Activated T-cell treated with anti-CD3 and anti-CD28 coated beads, Interleukin-2, amount 50 U/mL, for 24 hours (primary cell): ENCODE data around the gene CWH43.
A peak's percentile ranks its signal among the peaks of the same experiment; 100 is the strongest.
"Not testable (repeated sequence)": the region's sequence is repeated elsewhere in the genome, so short reads cannot be mapped to it uniquely, and the experiment has no call there.

Experiments
- DNase-seq: peaks from one replicate; pipeline ENCODE4 v3.0.0-alpha.2; 2020
- H3K27ac Mint-ChIP-seq: 2 replicates; pipeline ENCODE4 v1.8.0; 2020; ENCODE audit warnings: mild to moderate bottlenecking, mixed read lengths
- H3K27me3 Mint-ChIP-seq: 2 replicates; pipeline ENCODE4 v1.8.0; 2020; ENCODE audit warnings: mixed read lengths
- H3K36me3 Mint-ChIP-seq: 2 replicates; pipeline ENCODE4 v1.8.0; 2020; ENCODE audit warnings: low read depth, mixed read lengths
- H3K4me1 Mint-ChIP-seq: 2 replicates; pipeline ENCODE4 v1.8.0; 2020; ENCODE audit warnings: low read depth, mixed read lengths
- H3K4me3 Mint-ChIP-seq: 2 replicates; pipeline ENCODE4 v1.8.0; 2020; ENCODE audit warnings: mild to moderate bottlenecking, moderate library complexity, mixed read lengths
- H3K9me3 Mint-ChIP-seq: 2 replicates; pipeline ENCODE4 v1.8.0; 2020; ENCODE audit warnings: mixed read lengths

CWH43 gene

DNA sequence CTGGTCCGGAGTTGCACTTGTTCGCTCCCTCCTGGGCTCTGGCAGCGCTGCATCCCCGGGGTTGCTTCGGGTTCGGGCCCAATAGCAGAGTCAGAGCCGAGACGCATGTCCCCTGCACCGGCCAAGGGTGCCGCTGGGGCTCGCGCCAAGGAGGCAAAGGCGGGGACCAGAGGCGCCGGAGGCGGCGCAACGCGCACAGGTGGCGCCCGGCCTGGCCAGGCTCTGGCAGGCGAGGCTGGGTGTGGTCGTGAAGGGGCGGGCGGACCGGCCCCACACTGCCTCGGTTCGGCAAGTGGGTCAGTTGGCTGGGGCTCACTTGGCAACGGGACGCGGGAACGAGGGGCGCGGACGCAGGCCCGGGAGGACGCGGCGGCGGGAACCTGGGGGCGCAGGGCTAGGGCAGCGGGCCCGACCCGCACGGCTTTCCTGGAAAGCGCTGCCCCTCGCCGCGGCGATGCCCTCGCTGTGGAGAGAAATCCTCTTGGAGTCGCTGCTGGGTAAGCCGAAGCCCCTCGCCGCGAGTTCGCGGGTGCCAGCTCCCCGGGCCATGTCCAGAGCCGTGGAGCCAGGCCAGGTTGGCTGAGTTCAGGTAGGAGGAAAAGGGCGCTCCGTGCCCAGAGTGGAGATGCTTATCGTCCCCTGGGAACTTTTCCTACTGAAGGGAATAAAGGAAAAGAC is at the start of gene CWH43:
TSS of gene CWH43 (plus strand) at position 300 of the 678 bp plus-strand sequence. CDS start at position 455, 155 bp downstream.
- H3K4me1 Mint-ChIP-seq = no peaks in the 10 kb centered on the region
- peaks cover 5% of the 10 kb centered on the region for H3K9me3 Mint-ChIP-seq
- H3K27ac Mint-ChIP-seq = no peak within 1 kb of the TSS
- H3K36me3 Mint-ChIP-seq = no peaks in the 10 kb centered on the region
- H3K27me3 Mint-ChIP-seq = peaks cover 65% of the 10 kb centered on the region
- no peak within 1 kb of the TSS for H3K4me3 Mint-ChIP-seq
- no peak for DNase-seq

DNA sequence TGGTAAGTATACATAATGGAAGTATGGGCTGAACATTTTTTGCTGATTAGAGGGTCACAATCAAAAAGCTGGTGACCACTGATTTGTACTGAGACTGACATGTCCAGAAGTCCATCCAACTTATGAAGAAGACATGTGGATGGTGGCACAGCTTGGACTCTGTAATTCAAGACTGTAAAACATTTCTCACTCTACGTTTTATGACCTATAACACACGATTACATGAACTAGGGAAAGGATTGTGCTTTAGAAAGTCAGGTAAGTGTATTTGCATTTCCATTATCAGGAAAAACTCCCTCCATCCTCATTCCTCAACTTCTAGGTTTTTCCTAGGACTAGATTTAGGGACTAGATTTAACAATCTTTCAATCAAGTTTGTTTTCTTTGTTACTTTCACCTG is 49.0 kb upstream of the CWH43 start:
- H3K9me3 Mint-ChIP-seq = peaks cover 4% of the 10 kb centered on the region
- H3K4me3 Mint-ChIP-seq = no peak overlapping the region
- no peaks in the 10 kb centered on the region for H3K27me3 Mint-ChIP-seq
- no peak for DNase-seq
- no peaks in the 10 kb centered on the region for H3K4me1 Mint-ChIP-seq
- H3K27ac Mint-ChIP-seq = no peak overlapping the region
- no peaks in the 10 kb centered on the region for H3K36me3 Mint-ChIP-seq

DNA sequence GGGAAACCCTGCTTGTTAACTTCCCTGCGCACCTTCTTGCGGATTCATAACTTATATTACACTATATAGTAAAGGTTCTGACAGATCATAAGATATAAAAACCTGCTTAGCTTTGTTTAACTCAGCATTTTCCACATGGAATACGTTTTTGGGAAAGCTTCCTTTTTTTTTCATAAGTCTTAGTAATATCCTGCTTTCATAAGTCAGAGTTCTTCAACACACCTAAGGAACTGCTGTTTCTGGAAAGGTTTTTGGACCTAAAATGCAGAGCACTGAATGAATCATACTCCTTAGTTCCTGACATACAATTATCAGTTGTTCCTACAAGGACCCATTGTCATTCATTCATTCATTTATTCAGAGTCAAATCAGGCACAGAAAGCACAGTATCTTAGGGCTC is 47.2 kb upstream of the CWH43 start:
- Mint-ChIP-seq H3K4me3 (no peak overlapping the region), H3K27me3 (no peaks in the 10 kb centered on the region), H3K27ac (no peak overlapping the region), H3K4me1 (no peaks in the 10 kb centered on the region), H3K36me3 (no peaks in the 10 kb centered on the region), H3K9me3 (peaks cover 4% of the 10 kb centered on the region)
- DNase-seq = no peak

DNA sequence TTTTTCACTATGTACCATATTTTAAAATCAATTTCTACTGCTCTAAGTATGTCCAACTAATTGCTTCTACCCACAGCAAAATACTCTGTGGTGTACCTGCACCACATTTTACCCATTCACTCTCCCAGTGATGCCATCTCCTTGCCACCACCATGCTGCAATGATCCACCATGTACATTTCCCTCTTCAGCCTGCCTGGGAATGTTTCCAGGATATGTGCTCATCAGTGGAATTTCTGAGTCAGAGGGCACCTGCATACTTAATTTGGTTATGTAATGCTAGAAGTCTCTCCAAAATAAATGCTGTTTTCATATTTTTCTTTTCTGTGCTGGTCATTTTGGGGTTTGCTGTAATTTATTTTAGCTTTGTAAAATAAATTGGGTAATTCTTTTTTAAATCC is 46.3 kb upstream of the CWH43 start:
- H3K27me3 Mint-ChIP-seq = no peaks in the 10 kb centered on the region
- no peak for DNase-seq
- no peak overlapping the region for H3K27ac Mint-ChIP-seq
- peaks cover 4% of the 10 kb centered on the region for H3K9me3 Mint-ChIP-seq
- H3K36me3 Mint-ChIP-seq = no peaks in the 10 kb centered on the region
- H3K4me3 Mint-ChIP-seq = no peak overlapping the region
- H3K4me1 Mint-ChIP-seq = peaks cover 8% of the 10 kb centered on the region

DNA sequence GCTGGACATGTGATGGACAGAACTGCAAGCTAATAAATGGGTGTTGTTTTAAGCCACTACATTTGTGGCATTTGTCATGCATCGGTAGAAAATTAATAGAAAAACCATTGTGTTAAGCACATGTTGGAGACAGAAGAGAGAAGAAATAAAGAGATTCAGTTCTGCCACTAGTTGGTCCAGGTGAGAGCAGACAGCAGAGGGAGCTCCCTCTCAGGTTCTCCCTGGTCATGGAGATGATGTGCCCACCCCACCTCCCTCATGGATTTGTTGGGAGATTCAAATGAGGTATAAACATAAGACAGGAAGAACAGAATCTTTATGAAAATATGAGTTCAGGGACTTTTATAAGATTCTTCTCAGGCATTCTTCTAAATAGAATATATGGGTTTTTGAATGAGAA is 42.7 kb upstream of the CWH43 start:
- no peaks in the 10 kb centered on the region for H3K9me3 Mint-ChIP-seq
- peaks cover 12% of the 10 kb centered on the region for H3K4me1 Mint-ChIP-seq
- no peaks in the 10 kb centered on the region for H3K36me3 Mint-ChIP-seq
- no peak for DNase-seq
- no peaks in the 10 kb centered on the region for H3K27me3 Mint-ChIP-seq
- H3K27ac Mint-ChIP-seq = no peak overlapping the region
- H3K4me3 Mint-ChIP-seq = no peak overlapping the region

DNA sequence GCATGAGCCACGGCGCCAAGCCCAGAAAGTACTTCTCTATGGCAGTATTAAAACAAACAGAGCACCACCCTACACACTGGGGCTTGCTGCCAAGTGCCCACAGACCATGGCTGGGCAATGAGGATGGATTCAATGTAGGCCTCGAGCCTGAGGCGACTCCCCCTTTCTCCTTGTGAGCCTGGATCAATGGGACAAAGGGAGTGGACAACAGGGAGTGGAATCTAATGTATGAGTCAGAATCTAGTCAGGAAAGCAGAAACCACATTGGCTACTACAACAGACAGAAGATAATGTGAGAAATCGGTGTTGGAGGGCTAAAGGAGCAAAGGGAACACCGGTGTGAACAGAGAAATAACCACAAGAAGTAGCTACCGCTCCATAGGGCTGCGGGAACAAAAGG is 41.8 kb upstream of the CWH43 start:
- H3K27me3 Mint-ChIP-seq = no peaks in the 10 kb centered on the region

DNA sequence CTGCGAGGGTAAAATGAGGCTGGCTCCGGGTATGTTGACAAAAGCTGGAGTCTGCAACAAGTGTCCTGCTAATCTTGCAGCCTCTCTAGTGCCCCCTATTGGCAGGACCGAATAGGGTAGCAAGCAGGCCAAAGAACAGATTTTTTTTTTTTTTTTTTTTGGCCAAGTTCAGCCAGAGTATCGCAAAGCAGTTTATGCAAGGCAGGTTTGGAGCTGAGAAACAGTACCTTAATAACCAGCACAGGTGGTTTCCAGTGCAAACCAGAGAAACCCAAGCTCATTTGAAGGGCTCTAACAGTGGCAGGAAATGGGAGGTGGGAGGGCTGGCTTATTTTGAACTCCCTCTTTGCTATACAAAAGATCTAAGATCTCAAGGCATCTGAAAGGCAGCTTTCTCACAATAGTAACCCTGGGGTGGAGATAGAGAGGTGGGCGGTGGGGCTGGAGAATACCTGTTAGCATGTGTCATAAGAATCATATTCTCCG is 41.3 kb upstream of the CWH43 start:
- peak; percentile 38 for DNase-seq
- no peaks in the 10 kb centered on the region for H3K9me3 Mint-ChIP-seq
- H3K27me3 Mint-ChIP-seq = no peaks in the 10 kb centered on the region
- no peak overlapping the region for H3K27ac Mint-ChIP-seq
- H3K36me3 Mint-ChIP-seq = no peaks in the 10 kb centered on the region
- no peak overlapping the region for H3K4me3 Mint-ChIP-seq
- H3K4me1 Mint-ChIP-seq = peaks cover 16% of the 10 kb centered on the region

More for the DNA sequence above, 41.8 kb upstream of the CWH43 start:
- no peak for DNase-seq
- Mint-ChIP-seq H3K4me1 (peaks cover 16% of the 10 kb centered on the region), H3K9me3 (no peaks in the 10 kb centered on the region), H3K36me3 (no peaks in the 10 kb centered on the region), H3K4me3 (no peak overlapping the region), H3K27ac (peak overlapping the region; percentile 9)

DNA sequence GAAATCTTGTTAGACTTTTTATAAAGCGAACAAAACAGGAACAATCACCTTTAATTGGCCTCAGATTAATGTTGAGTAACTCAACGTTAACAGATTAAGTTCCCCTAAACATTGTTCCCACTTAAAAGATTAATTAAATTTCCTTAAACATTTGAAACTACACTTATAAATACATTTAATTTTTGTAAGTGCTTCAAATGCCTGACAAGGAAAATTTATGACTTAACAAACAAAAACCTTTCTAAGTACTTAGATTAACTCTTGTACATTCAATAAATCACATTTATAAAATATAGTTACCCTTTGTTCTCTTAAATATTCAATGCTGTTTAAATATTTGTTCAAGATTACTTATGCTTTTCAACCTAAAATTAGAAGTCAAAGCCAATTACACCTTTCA is 40.1 kb upstream of the CWH43 start:
- Mint-ChIP-seq H3K4me3 (no peak overlapping the region), H3K27me3 (no peaks in the 10 kb centered on the region), H3K4me1 (peaks cover 16% of the 10 kb centered on the region), H3K9me3 (no peaks in the 10 kb centered on the region), H3K27ac (no peak overlapping the region), H3K36me3 (no peaks in the 10 kb centered on the region)
- DNase-seq = no peak

DNA sequence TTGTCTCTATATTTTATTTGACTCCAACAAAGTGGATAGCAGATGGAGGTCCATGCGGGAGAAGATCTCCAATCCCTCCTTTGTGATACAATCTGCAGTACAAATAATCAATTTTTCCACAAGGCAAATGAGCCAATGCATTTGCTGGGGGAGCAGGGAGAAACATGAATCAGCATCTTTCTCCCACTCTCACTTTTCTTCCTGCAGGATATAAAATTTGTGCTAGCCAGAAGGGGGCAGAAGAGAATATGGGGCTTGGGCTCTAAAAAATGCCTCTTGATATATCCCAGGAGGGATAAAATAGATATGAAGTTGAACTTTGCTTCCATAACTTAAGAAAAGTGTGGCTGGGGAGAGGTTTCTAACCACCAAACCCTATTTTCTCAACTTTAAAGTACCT is 38.3 kb upstream of the CWH43 start:
- H3K4me3 Mint-ChIP-seq = no peak overlapping the region
- no peak for DNase-seq
- no peaks in the 10 kb centered on the region for H3K36me3 Mint-ChIP-seq
- H3K4me1 Mint-ChIP-seq = peaks cover 16% of the 10 kb centered on the region
- H3K9me3 Mint-ChIP-seq = peaks cover 2% of the 10 kb centered on the region
- no peaks in the 10 kb centered on the region for H3K27me3 Mint-ChIP-seq
- no peak overlapping the region for H3K27ac Mint-ChIP-seq

DNA sequence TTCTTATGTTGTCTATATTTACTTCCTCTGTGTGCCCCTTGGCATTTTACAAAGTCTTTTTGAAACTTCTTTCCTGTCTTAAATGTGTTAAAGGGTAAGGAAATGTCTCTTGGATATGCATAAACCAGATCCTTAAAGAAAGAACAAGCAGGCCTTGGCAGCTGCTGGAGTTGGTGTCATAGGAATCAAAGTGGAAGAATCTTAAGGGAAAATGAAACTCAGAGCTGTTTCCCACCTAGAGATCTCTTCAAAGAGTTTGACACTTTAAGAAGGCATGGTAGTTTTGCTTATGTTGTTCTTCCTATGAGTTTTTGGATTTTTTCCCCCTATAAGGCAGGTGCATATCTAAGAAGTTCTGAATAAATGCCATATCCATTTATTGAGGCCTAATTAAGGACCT is 37.0 kb upstream of the CWH43 start:
- Mint-ChIP-seq H3K36me3 (no peaks in the 10 kb centered on the region), H3K27ac (no peak overlapping the region), H3K9me3 (peaks cover 2% of the 10 kb centered on the region), H3K4me1 (peaks cover 14% of the 10 kb centered on the region), H3K27me3 (no peaks in the 10 kb centered on the region), H3K4me3 (no peak overlapping the region)
- no peak for DNase-seq

DNA sequence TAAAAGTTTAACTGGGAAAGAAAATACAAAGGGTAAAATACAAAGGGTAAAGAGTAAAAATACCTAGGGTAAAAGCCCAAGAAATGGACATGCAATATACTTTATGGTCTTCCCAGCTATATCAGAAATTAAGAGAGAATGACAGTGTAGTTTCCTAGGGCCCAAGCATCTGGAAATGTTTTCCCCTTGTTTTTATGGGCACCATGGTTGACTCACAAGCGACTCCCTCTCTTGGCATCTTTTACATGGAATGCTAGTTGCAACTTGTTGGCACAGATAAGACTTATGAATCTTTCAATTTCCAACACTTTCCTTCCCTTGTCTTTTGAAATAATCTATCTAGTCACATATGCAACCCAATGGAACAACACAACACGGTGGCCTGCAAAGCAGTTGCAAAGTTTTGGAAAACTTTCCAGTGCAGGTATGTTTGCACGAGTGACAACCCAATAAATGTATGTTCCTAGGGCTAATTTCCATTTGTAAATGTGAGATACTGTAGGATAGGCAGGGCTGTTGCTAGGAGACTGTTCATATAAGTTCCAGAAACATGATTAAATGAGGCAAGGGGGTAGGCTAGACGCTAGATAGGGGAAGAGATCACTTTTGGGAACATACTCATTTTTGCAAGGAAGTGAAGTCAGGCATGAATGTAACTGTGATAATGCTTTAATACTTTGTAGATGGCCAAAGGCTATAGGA is 36.4 kb upstream of the CWH43 start:
- no peak for DNase-seq
- no peak overlapping the region for H3K4me3 Mint-ChIP-seq

DNA sequence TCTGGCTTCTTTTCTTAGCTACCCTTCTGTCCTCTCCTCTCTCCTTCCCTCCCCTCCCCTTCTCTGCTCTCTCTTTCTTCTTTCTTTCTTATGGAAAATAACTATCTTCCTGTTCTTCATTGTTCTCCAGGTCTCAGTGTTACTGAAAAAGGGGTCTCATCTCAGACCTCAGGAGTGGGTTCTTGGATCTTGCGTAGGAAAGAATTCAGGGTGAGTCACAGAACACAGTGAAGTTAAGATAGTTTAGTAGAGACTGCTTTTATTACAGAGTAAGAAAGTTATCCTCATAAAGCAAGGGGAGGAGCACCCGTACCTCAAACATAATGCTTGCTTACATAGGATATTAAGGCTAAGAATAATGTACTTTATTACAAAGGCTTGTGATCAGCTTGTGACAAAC is 31.8 kb upstream of the CWH43 start:
- H3K4me3 Mint-ChIP-seq = no peak overlapping the region
- no peak for DNase-seq
- no peaks in the 10 kb centered on the region for H3K27me3 Mint-ChIP-seq
- no peaks in the 10 kb centered on the region for H3K4me1 Mint-ChIP-seq
- no peak overlapping the region for H3K27ac Mint-ChIP-seq
- no peaks in the 10 kb centered on the region for H3K36me3 Mint-ChIP-seq
- peaks cover 2% of the 10 kb centered on the region for H3K9me3 Mint-ChIP-seq

More for the DNA sequence above, 36.4 kb upstream of the CWH43 start:
- Mint-ChIP-seq H3K36me3 (no peaks in the 10 kb centered on the region), H3K27ac (no peak overlapping the region), H3K27me3 (no peaks in the 10 kb centered on the region), H3K9me3 (peaks cover 2% of the 10 kb centered on the region), H3K4me1 (peaks cover 8% of the 10 kb centered on the region)

DNA sequence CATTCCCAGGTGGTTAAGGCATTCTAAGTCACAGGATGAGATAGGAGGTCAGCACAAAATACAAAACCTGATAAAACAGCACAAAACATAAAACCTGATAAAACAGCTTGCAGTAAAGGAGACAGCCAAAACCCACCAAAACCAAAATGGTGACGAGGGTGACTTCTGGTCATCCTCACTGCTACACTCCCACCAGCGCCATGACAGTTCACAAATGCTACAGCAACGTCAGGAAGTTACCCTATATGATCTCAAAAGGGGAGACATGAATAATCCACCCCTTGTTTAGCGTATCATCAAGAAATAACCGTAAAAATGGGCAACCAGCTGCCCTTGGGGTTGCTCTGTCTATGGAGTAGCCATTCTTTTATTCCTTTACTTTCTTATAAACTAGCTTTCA is 28.7 kb upstream of the CWH43 start:
- not testable (repeated sequence) for H3K36me3 Mint-ChIP-seq, H3K9me3 Mint-ChIP-seq, H3K4me1 Mint-ChIP-seq, H3K4me3 Mint-ChIP-seq, DNase-seq, H3K27ac Mint-ChIP-seq, H3K27me3 Mint-ChIP-seq

DNA sequence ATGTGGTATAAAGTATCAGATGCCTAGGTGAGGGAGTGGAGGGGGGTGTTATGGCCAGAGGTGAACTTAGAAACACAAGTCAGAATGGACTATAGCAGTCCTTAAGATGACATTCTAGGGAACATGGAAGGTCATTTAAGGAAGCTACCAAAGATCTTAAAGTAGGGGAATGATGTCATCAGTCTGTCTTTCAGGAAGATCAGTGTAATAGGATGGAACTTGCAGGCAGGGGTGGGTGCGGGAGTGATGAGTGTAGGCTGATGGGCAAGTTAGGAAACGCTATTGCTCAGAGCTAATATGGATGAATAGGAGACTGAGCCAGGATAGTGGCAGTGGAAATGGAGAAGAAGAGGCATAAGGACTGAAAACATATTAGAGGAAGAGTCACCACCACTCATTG is 27.5 kb upstream of the CWH43 start:
- H3K27ac Mint-ChIP-seq = no peak overlapping the region
- no peaks in the 10 kb centered on the region for H3K36me3 Mint-ChIP-seq
- no peaks in the 10 kb centered on the region for H3K4me1 Mint-ChIP-seq
- H3K4me3 Mint-ChIP-seq = no peak overlapping the region
- no peaks in the 10 kb centered on the region for H3K27me3 Mint-ChIP-seq
- no peak for DNase-seq
- no peaks in the 10 kb centered on the region for H3K9me3 Mint-ChIP-seq

DNA sequence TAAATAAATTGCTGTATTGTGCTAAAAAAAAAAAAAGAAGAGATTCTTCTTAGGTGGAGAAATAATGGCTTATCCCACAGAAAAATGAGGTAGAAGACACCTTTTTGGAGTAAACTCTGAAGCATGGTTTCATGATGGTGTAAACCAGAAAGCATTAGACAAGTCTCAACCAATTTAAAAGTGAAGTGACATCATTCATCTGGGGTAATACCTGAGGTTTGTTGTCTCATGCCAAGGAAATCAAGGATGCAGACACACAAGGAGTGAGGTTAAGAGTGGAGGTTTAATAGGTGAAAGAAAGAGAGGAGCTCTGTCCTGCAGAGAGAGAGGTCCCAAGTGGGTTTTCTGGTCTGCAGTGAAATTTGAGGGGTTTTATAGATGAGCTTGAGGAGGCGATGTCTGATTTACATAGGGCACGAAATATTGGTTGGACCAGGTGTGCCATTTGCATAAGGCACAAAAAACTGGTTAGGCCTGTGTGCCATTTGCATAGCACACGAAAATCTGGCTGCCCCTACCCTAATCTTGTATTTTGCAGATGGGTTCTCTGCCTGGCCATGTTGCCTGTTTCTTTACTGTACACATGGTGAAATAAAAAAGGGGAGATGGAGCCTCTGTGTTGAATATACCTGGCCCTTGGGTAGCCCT is 25.0 kb upstream of the CWH43 start:
- no peak overlapping the region for H3K4me3 Mint-ChIP-seq
- no peaks in the 10 kb centered on the region for H3K4me1 Mint-ChIP-seq
- H3K27ac Mint-ChIP-seq = no peak overlapping the region
- H3K27me3 Mint-ChIP-seq = no peaks in the 10 kb centered on the region
- DNase-seq = no peak
- H3K9me3 Mint-ChIP-seq = no peaks in the 10 kb centered on the region
- no peaks in the 10 kb centered on the region for H3K36me3 Mint-ChIP-seq
